ENCODE data around the gene YWHAG.
"Not testable (repeated sequence)": the region's sequence is repeated elsewhere in the genome, so short reads cannot be mapped to it uniquely, and the experiment has no call there.

The YWHAG gene

DNA sequence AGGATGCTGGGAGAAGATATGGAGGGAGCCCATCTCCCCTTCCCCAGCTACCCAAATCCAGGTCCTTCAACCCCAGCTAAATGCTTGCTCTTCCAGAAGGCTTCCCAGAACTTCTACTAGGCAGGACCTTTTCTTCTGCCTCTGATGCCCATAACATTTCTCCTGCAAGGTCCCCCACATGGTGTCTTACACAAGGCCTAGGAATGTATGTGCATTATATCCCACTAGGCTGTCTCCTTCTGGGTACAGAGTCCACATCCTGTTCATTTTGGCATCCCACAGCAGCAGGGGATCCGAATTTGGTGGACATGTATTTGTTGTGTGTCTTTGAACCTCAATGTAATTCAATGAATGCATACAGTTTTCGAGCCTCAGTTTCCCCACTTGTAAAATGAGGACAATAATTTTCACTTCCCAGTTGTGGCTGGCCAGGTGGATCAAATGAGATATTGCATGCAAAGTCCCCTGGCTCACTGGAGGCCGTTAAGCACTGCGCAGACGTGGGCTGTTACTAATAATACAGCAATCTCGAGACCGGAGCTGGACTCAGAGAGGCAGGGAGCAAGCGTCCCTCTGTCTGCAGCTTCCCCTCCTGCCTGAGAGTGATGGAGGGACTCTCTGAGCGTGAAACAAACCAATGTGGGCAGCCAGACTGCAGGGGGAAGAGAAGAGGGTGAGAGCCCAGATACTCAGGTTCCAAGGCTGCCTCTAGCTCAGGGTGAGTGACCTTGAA lies 18.6 kb upstream of the YWHAG start:
- no peak for DNase-seq

DNA sequence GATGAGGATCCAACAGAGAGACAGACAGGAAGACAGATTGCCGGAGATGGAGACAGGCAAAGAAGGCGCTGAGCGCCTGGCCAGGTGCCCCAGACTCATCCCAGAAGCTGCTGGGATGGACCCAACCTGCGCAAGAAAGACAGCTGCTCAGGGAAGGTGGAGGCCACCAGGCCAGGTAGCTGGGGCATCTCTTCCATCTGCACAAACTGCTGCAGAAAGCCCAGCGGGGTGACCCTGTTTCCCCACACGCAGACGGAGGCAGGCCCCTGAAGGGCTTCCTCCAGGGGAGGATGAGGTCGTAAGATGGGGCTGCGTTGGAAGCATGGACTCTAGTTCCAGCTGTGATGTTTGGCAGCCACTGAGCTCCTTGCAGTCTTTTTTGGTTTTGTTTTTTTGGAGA lies 16.5 kb upstream of the YWHAG start:
- no peak for DNase-seq

- peak; percentile 75 for DNase-seq
Measured at GRCh38 chr7:76372984-76373833, 14.4 kb upstream of the YWHAG start.

DNA sequence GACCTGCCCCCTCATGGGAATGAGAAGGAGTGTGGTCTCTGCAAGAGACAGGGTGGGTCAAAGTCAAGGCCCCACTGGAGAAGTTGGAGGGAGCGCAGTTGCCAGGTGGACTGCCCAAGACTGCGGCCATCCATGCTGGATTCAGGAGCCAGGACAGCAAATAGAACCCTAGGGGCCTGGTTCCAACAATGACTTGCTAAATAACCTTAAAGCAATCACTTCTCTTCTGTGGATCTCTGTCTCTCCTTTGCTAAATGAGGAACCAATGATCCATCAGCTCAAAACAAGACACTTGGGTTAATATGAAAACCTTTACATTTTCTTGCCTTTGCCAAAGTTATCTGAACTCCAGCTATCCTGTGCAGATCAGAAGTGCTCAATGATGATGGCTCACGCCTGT lies 12.6 kb upstream of the YWHAG start:
- DNase-seq = no peak

DNA sequence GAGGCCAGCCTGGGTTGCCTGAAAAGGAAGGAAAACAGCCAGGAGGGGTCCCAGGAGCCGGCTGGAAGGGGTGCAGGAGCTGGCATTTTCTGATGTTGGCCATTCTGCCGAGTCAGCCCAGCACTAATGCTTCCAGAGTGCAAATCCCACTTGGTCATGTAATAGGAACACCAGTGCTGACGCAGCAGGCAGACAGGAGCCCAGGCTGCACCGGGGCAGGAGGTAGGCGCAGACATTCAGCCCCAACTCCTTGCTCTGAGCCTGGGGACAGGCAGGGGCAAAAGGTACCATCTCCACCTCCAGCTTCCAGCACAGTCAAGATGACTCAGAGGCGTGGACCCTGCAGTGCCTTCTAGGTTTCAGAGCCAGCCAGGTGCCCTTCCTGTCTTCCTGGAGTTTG lies 10.2 kb upstream of the YWHAG start:
- no peak for DNase-seq

DNA sequence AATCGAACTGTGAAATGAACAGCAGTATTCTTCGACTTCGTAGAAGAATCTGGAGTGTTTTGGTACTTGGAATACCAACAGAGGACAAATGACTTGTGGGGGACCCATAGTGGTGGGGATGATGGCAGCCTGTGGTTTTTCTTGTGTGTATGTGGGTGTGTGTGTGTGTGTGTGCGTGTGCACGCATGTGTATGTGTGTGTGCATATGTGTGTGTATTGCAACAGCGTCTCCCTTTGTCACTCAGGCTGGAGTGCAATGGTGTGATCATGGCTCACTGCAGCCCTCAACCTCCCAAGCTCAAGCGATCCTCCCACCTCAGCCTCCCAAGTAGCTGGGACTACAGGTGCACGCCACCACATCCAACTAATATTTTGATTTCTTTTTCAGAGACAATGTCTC lies 9.4 kb upstream of the YWHAG start:
- no peak for DNase-seq

DNA sequence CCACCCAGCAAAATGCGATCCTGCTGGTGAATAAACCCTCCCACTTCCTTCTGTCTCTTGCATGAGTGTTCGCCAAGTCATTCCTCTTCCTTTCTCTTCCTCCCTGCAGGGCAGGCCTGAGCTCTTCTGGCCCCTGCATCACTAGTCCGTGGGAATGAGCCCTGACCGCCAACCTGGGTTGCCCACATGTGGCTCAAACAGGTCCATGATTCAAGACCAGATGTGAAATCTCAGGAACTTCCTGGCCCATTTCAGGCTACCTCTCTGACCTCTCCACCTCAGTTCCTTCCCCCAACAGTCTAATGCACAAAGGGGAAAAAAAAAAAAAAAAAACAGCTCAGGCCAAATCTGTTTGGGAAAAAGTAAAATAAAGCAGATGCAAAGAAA lies 5.4 kb upstream of the YWHAG start:
- DNase-seq = peak; percentile 12

DNA sequence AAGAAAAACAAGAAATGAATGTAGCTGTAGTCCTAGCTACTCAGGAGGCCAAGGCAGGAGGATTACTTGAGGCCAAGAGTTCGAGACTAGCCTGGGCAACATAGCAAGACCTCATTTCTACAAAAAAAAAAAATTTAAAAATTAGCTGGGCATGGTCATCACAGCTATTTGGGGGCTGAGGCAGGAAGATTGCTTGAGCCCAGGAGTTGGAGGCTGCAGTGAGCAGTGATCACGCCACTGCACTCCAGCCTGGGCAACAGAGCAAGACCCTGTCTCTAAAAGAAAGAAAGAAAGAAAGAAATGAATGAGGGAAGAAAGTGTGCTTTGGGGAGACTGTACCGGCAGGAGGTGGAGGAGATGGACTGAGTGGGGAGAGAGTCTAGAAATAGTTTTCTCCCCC lies 5.0 kb upstream of the YWHAG start:
- not testable (repeated sequence) for DNase-seq

GRCh38 chr7:76359978-76360638 lies 1.3 kb upstream of the YWHAG start:
- DNase-seq = no peak

- DNase-seq = peak; percentile 98
Measured at GRCh38 chr7:76359111-76359977, 553 bp upstream of the YWHAG start.

DNA sequence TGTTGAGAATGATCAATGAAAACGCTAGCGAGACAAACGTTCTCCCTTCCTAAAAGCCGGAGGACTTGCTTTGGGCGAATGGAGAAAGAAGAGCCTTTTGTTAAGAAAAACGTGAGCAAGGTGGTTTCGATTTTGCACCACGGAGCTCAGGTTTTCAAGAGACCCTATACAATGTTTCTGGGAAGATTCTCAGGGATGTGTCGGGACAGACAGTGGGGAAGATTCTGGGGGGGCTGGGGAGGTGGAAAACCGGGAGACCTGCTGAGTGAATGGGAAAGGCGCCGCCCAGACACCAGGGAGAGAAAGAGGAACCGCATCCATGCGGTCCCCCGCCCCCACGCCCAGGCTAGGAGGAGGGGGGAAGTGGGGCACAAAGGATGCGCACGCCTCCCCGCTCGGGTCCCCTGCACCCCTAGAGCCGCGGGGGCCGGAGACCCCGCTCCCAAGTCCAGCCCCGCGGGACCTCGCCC lies 745 bp downstream of the YWHAG start:
- DNase-seq = peak; percentile 48

GRCh38 chr7:76357475-76358010 lies 1.2 kb downstream of the YWHAG start:
- peak; percentile 67 for DNase-seq

DNA sequence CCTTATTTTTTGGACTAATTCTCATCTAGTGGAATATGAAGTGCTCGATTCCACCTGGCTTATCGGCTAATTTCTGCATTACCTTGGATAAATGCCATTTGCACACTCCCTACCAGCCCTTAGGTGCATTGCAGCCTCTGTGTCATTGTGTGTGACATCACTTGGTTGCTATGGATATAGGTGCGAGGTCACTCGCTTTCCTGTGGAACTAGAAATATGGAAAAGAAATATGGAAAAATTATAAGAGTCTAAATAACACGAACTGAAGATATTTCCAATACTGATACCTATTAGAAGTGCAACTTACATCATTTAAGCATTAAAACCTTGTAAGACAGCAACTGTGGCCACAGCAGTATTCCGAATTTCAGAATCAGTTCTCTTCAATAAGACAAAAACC lies 2.0 kb downstream of the YWHAG start:
- DNase-seq = peak; percentile 45

GRCh38 chr7:76356115-76356514 lies 2.7 kb downstream of the YWHAG start:
- no peak for DNase-seq

GRCh38 chr7:76354981-76355730 lies 3.6 kb downstream of the YWHAG start:
- no peak for DNase-seq

DNA sequence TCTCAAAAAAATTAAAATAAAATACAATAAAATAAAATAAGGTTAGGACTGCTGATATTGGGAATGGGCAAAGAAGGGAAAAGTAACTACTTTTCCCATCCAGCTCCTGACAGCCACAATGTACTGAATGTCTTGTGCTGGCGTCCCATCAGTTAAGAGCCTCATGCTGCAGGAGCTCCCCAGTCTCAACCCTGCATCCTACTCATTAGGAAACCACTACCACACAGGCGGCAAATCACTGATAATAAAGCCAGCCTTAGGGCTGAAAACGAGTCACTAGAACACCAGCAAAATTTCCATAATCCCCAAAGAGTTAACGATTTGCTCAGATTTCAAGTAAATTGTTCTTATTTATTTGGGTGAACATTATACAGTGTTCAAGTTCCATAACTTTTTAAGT lies 4.3 kb downstream of the YWHAG start:
- DNase-seq = peak; percentile 57

- DNase-seq = no peak
Measured at GRCh38 chr7:76353744-76354143, 5.0 kb downstream of the YWHAG start.

- DNase-seq = no peak
Measured at GRCh38 chr7:76352193-76352592, 6.6 kb downstream of the YWHAG start.

GRCh38 chr7:76351372-76351771 lies 7.4 kb downstream of the YWHAG start:
- no peak for DNase-seq

DNA sequence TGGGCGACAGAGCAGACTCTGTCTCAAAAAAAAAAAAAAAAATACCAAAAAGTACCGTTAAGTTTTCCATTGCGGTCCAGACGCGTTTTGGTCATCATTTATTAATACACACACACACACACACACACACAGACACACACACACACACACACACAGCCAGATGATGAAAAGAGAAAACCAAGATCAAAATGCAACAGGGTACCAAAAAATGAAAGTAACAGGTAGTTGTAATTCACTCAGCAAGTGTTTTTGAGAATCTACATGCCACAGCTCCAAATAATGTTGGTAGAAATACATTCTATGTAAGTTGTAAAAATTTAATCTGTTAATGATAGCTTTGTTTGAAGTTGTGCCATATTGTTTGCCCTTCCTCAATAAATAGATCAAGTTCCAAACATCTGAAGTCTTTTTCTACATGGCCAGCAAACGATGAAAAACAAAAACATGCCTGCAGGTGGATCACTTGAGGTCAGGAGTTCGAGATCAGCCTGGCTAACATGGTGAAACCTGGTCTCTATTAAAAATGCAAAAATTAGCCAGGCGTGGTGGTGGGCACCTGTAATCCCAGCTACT lies 9.4 kb downstream of the YWHAG start:
- DNase-seq = no peak

- DNase-seq = no peak
Measured at GRCh38 chr7:76347710-76348109, 11.1 kb downstream of the YWHAG start.
